Activated CD4-positive, alpha-beta T cell treated with anti-CD3 and anti-CD28 coated beads, Interleukin-2, amount 10 ng/mL, durations not matched to agents 24 days and 14 days (primary cell): ENCODE data around the gene OR2AT4. TPM values are rescaled to one million over a fixed set of nuclear protein-coding genes. Genes with fewer than 3 reads are reported as not detected.
"Not testable (repeated sequence)": the region's sequence is repeated elsewhere in the genome, so short reads cannot be mapped to it uniquely, and the experiment has no call there.

Experiments
- DNase-seq: peaks from one replicate; pipeline ENCODE4 v3.0.0; 2022
- H3K27ac Mint-ChIP-seq: one replicate; pipeline ENCODE4 v1.8.0; 2022; ENCODE audit warnings: mild to moderate bottlenecking, mixed read lengths
- H3K27me3 Mint-ChIP-seq: one replicate; pipeline ENCODE4 v1.8.0; 2022; ENCODE audit warnings: mixed read lengths
- H3K36me3 Mint-ChIP-seq: one replicate; pipeline ENCODE4 v1.8.0; 2022; ENCODE audit warnings: low read depth, mild to moderate bottlenecking, mixed read lengths
- H3K4me1 Mint-ChIP-seq: one replicate; pipeline ENCODE4 v1.8.0; 2021; ENCODE audit warnings: mixed read lengths
- H3K4me3 Mint-ChIP-seq: one replicate; pipeline ENCODE4 v1.8.0; 2022; ENCODE audit warnings: mild to moderate bottlenecking, moderate library complexity, mixed read lengths
- H3K9me3 Mint-ChIP-seq: one replicate; pipeline ENCODE4 v1.8.0; 2021; ENCODE audit warnings: mixed read lengths
- intact Hi-C: fragments of 100-400 bp; cut with micrococcal nuclease; formaldehyde crosslinking; loops from one replicate; pipeline ENCODE4 v1.15.1; 2023
- total RNA-seq: library from RNA; stranded (reverse); gene quantifications from 2 replicates; pipeline ENCODE4 v1.2.3, GENCODE V29; 2022

Gene OR2AT4
- total RNA-seq, 1 donor from 2014 or later: not detected

GRCh38 chr11:75094382-75094781, 2.3 kb downstream of the OR2AT4 start:
- DNase-seq, H3K9me3 Mint-ChIP-seq, H3K4me1 Mint-ChIP-seq, H3K27ac Mint-ChIP-seq, intact Hi-C loops, H3K4me3 Mint-ChIP-seq, H3K36me3 Mint-ChIP-seq: not testable (repeated sequence)
- peaks cover 24% of the 10 kb centered on the region for H3K27me3 Mint-ChIP-seq

- H3K27me3 Mint-ChIP-seq: peaks cover 35% of the 10 kb centered on the region
- H3K36me3 Mint-ChIP-seq: no peaks in the 10 kb centered on the region
- H3K4me3 Mint-ChIP-seq: no peak overlapping the region
- peaks cover 6% of the 10 kb centered on the region for H3K9me3 Mint-ChIP-seq
- no peak for DNase-seq
- no peaks in the 10 kb centered on the region for H3K4me1 Mint-ChIP-seq
- H3K27ac Mint-ChIP-seq: no peak overlapping the region
- intact Hi-C loops: no loop called here
Observed at GRCh38 chr11:75090671-75091177, 6.0 kb downstream of the OR2AT4 start.

GRCh38 chr11:75087319-75088305, 9.1 kb downstream of the OR2AT4 start:
- no peak overlapping the region for H3K27ac Mint-ChIP-seq
- DNase-seq: no peak
- H3K4me1 Mint-ChIP-seq: no peaks in the 10 kb centered on the region
- H3K27me3 Mint-ChIP-seq: peaks cover 44% of the 10 kb centered on the region
- intact Hi-C loops: no loop called here
- H3K4me3 Mint-ChIP-seq: no peak overlapping the region
- peaks cover 6% of the 10 kb centered on the region for H3K9me3 Mint-ChIP-seq
- H3K36me3 Mint-ChIP-seq: no peaks in the 10 kb centered on the region

DNA sequence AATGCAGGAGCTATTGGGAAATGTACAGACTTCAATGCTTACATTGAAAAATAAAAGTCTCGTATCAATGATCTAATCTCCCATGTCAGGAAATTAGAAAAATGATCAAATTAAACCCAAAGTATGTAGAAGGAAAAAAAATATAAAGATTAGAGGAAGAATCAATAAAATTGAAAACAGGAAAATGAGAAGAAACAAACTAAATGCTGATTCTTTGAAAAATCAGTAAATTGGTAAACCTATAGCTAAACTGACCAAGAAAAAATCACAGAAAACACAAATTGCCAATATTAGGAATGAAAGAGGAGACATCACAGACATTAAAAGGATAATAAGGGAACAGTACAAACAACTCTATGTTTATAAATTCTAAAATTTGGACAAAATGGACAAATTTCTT, 11.8 kb downstream of the OR2AT4 start:
- Mint-ChIP-seq H3K27ac (no peak overlapping the region), H3K27me3 (peaks cover 40% of the 10 kb centered on the region), H3K9me3 (peaks cover 6% of the 10 kb centered on the region), H3K4me3 (no peak overlapping the region), H3K4me1 (no peaks in the 10 kb centered on the region), H3K36me3 (no peaks in the 10 kb centered on the region)
- DNase-seq: no peak
- intact Hi-C loops: no loop called here

DNA sequence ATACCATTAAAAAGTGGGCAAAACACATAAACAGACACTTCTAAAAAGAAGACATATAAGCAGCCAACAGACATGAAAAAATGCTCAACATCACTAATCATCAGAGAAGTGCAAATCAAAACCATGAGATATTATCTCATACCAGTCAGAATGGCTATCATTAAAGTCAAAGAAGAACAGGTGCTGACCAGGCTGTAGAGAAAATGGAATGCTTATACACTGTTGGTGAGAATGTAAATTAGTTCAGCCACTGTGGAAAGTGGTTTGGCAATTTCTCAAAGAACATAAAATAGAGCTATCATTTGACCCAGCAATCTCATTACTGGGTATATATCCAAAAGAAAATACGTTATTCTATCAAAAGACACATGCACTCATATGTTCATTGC, 13.5 kb downstream of the OR2AT4 start:
- no peak for DNase-seq
- intact Hi-C loops: no loop called here
- Mint-ChIP-seq H3K36me3 (no peaks in the 10 kb centered on the region), H3K27me3 (peaks cover 36% of the 10 kb centered on the region), H3K27ac (no peak overlapping the region), H3K4me3 (no peak overlapping the region), H3K4me1 (no peaks in the 10 kb centered on the region), H3K9me3 (no peaks in the 10 kb centered on the region)

- Mint-ChIP-seq H3K4me1 (no peaks in the 10 kb centered on the region), H3K9me3 (no peaks in the 10 kb centered on the region), H3K27me3 (peaks cover 33% of the 10 kb centered on the region), H3K36me3 (no peaks in the 10 kb centered on the region), H3K4me3 (no peak overlapping the region), H3K27ac (no peak overlapping the region)
- DNase-seq: no peak
- intact Hi-C loops: no loop called here
Observed at GRCh38 chr11:75082601-75083216, 14.0 kb downstream of the OR2AT4 start.

- Mint-ChIP-seq H3K27me3 (peaks cover 29% of the 10 kb centered on the region), H3K9me3 (no peaks in the 10 kb centered on the region), H3K4me3 (no peak overlapping the region), H3K4me1 (no peaks in the 10 kb centered on the region), H3K36me3 (no peaks in the 10 kb centered on the region), H3K27ac (no peak overlapping the region)
- intact Hi-C loops: no loop called here
- peak; percentile 29 for DNase-seq
Observed at GRCh38 chr11:75079546-75079945, 17.1 kb downstream of the OR2AT4 start.

DNA sequence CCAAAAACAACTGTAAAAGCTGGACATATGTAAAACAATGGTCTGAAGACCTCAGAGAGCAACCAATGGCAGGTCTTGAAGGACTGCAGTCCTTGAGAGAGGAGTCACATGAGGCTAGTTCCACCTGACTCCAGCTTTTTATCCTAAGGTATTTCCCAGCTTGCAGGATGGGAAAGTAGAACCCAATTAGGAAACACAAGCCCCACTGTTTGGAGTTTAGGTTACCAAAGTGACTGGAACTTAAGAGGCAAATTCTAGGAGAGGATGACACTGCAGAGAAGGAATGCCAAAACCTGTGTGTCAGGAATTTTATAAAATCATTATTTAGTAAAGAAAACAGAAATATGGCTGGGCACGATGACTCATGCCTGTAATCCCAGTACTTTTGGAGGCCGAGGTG, 18.4 kb downstream of the OR2AT4 start:
- Mint-ChIP-seq H3K27me3 (peaks cover 25% of the 10 kb centered on the region), H3K9me3 (no peaks in the 10 kb centered on the region), H3K4me1 (no peaks in the 10 kb centered on the region), H3K27ac (no peak overlapping the region), H3K4me3 (no peak overlapping the region), H3K36me3 (no peaks in the 10 kb centered on the region)
- DNase-seq: no peak
- intact Hi-C loops: no loop called here

- Mint-ChIP-seq H3K27ac (no peak overlapping the region), H3K4me3 (no peak overlapping the region), H3K36me3 (no peaks in the 10 kb centered on the region), H3K4me1 (no peaks in the 10 kb centered on the region), H3K27me3 (peaks cover 27% of the 10 kb centered on the region), H3K9me3 (no peaks in the 10 kb centered on the region)
- intact Hi-C loops: no loop called here
- no peak for DNase-seq
Observed at GRCh38 chr11:75077316-75077715, 19.4 kb downstream of the OR2AT4 start.

DNA sequence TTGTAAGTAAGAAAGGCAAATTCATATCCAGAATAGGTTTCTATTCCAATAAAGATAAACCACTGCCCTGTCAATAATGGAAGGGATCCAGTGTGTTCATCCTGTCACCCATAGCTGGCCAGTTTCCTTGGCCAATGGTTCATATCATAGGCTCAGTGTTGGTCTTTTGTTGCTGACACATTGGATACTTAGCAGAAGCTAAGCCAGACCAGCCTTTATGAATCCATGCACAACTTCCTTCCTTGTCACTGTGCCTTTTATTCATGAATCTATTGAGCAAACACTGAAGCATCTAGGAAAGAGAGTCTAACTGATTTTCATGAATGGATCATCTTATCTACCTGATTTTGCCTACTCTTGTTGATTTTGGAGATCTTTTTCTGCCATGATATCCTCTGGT, 20.0 kb downstream of the OR2AT4 start:
- no peaks in the 10 kb centered on the region for H3K36me3 Mint-ChIP-seq
- DNase-seq: no peak
- intact Hi-C loops: no loop called here
- H3K9me3 Mint-ChIP-seq: no peaks in the 10 kb centered on the region
- H3K4me3 Mint-ChIP-seq: no peak overlapping the region
- no peak overlapping the region for H3K27ac Mint-ChIP-seq
- no peaks in the 10 kb centered on the region for H3K4me1 Mint-ChIP-seq
- peaks cover 25% of the 10 kb centered on the region for H3K27me3 Mint-ChIP-seq

DNA sequence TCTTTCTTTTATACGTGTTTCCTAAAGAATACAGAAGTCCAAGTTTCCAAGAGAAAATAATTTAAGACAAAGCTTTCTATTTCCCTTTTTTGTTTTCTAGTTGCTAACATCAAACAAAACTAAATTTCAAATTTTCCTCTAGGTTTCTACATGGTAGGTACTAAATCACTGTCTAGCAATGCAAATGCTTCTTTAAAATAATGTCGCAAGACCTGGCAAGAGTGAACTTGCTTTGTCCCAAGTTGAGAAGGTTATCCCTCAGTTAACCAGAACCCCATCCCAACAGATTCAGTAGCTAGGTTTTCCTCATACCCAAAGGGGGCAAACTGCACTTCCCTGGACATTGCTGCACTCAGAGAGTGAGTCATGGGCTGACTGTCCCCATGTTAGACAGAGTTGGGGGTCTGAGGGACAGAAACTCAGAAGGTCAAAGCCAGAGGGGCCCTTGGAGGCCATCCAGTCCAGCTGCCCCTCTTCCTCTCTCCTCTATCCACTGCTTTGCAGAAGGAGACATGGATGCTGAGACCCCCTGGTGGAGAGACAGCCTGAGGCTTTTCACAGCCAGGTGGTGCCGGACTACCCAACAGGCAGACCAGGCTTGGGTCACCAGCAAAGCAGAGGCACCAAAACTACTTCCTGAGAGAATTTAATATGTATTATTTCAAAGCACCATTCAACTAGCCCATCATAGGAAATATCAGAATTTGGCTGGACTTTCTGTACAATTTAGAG, 23.1 kb downstream of the OR2AT4 start:
- intact Hi-C loops: no loop called here
- Mint-ChIP-seq H3K4me1 (peaks cover 2% of the 10 kb centered on the region), H3K9me3 (no peaks in the 10 kb centered on the region), H3K27ac (no peak overlapping the region), H3K36me3 (no peaks in the 10 kb centered on the region), H3K27me3 (peaks cover 35% of the 10 kb centered on the region), H3K4me3 (no peak overlapping the region)
- DNase-seq: peak; percentile 39

- Mint-ChIP-seq H3K4me3 (no peak overlapping the region), H3K4me1 (peaks cover 2% of the 10 kb centered on the region), H3K9me3 (no peaks in the 10 kb centered on the region), H3K36me3 (no peaks in the 10 kb centered on the region), H3K27ac (no peak overlapping the region), H3K27me3 (peaks cover 40% of the 10 kb centered on the region)
- DNase-seq: no peak
- intact Hi-C loops: no loop called here
Observed at GRCh38 chr11:75072582-75072981, 24.1 kb downstream of the OR2AT4 start.

GRCh38 chr11:75069473-75069872, 27.2 kb downstream of the OR2AT4 start:
- H3K4me1 Mint-ChIP-seq: peaks cover 2% of the 10 kb centered on the region
- no peaks in the 10 kb centered on the region for H3K36me3 Mint-ChIP-seq
- H3K9me3 Mint-ChIP-seq: no peaks in the 10 kb centered on the region
- no peak overlapping the region for H3K4me3 Mint-ChIP-seq
- H3K27ac Mint-ChIP-seq: no peak overlapping the region
- peaks cover 39% of the 10 kb centered on the region for H3K27me3 Mint-ChIP-seq
- intact Hi-C loops: no loop called here
- no peak for DNase-seq

DNA sequence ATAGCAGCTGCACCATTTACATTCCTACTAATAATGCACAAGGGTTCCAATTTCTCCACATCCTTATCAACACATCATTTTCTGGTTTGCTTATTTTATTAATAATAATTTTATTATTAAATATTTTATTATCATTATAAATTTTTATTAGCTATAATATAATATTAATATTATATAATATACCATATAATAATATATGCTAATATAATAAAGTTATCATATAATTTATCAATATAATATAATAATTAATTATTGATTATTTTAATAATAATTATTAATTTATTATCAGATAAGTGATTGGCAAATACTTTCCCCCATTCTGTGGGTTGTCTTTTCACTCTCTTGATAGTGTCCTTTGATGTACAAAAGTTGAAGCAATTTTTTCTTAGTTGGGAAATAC, 27.7 kb downstream of the OR2AT4 start:
- Mint-ChIP-seq H3K36me3 (no peaks in the 10 kb centered on the region), H3K9me3 (no peaks in the 10 kb centered on the region), H3K4me1 (peaks cover 2% of the 10 kb centered on the region), H3K4me3 (no peak overlapping the region), H3K27me3 (peaks cover 39% of the 10 kb centered on the region), H3K27ac (no peak overlapping the region)
- DNase-seq: no peak
- intact Hi-C loops: no loop called here
